Fibroblast of peridontal ligament (primary cell): ENCODE results near the gene GRIK2.
"Not testable (repeated sequence)": the region's sequence is repeated elsewhere in the genome, so short reads cannot be mapped to it uniquely, and the experiment has no call there.

ENCODE experiments used
- DNase-seq: peaks from one replicate; pipeline ENCODE4 v3.0.0-alpha.2; 2010; ENCODE audit errors: extremely low read depth

GRIK2 gene

DNA sequence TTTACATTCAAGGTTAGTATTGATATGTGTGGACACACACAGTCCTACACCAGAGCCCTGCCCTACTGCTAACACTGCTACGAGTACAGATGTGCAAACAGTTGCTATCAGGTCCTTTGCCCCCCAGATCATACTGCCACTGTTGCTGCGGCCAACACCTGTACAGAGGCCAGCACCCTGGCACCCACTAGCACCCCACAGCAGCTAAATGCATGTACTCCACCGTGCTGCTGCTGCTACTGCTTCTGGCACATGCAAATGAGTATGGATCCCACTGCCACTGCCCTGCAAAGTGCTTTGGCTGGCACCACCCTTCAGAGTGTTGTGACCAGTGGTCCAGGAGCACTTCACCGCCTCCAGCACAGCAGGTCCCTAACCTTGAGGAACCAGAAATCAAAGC lies 621.9 kb downstream of the GRIK2 start:
- no peak for DNase-seq

DNA sequence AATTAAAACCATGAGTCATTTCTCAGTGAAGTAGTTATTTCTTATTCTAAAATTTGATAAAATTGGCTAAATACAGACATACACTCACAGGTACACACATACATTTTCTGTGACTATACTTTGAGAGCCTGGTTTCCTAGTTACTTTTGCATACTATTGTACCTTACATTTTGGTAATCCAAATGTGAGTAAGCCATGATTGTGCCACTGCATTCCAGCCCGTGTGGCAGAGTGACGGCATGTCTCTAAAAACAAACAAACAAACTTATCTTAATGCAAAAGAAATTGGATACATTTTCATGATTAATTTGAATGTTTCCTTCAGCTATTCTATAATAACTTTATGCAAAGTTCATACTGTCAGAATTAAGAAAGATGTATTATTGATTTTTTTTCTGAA lies 628.8 kb downstream of the GRIK2 start:
- DNase-seq = no peak

DNA sequence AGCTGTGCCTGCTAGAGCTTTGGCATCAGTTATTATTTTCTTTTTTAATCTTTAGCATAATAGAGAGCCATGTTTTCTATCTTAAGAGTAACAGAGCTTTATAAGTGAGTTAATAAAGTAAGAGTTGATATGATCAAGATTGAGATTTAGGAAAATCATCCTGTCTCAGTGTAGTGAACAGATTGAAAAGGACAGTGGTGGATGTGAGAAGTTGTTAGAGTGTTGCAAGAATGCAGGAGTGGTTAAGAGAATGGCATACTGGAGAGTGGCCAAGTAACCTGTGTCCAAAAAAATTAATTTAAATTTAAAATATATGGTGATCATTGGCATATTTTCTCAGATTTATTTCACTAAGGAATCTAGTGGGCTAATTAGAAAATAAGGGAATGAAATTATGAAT lies 629.3 kb downstream of the GRIK2 start:
- DNase-seq = no peak

DNA sequence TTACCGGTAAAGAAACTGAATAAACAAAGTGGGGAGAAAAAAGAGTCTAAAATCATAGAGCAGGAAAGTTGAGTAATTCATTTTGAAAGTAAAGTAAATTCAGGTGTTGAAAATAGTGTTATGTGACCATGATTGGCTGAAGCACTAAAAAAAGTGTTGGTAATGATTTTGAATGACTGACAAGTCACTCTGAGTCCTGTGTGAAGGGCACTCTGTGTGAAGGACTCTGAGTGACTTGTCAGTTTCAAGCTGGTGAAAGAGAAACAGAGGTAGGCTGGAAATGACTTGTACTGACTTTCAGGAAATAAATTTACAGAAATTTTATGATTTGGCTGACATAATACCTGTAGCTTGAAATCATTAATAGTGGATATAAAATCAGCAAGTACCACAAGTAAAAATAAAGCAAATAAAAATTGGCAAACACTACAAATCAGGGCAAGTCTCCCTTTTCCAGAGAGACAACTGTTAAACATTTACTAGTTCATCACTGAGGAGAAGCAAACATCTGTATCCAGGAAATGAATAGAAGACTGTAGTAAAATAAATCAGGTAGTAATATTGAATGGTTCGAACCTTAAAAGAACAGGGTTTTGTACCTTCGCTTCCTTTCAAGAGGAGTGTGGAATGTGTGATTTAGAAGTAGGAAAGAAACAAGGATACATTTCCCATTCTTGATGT lies 630.6 kb downstream of the GRIK2 start:
- no peak for DNase-seq

DNA sequence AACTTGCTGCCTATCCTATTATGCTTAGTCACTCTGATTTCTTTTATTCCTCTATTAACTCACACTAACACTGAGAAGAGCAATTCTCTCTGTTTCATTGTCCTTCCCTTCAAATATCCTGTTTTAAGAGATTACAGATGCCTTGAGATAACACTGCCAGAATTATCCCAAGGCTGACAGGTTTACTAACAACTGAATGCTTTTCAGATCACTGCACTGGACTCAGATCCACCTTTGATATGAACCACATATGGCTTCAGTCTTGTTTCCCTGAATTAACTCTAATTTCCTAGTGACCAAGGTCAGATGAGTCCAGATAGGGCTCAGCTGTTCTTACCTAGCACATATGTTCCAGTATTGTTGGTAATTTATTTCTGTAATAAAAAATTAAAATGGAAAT lies 633.1 kb downstream of the GRIK2 start:
- no peak for DNase-seq

DNA sequence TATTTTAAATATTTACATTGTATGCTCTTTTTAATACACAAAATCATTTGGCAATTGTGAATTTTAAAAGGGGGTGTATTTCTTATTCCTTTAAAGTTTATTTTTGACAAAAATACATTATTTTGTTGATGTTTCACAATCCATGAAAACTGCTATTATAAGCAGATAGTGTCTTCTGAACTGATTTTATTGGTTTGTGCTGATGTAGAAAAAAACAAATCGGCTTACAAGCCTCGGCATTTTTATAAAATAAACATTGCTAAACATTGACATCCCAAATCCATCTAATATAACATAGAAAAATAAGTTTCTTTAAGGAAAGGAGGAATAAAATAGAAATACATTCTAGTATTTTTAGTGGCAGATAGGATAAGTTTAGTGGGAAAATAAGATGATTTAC lies 634.7 kb downstream of the GRIK2 start:
- DNase-seq = no peak

DNA sequence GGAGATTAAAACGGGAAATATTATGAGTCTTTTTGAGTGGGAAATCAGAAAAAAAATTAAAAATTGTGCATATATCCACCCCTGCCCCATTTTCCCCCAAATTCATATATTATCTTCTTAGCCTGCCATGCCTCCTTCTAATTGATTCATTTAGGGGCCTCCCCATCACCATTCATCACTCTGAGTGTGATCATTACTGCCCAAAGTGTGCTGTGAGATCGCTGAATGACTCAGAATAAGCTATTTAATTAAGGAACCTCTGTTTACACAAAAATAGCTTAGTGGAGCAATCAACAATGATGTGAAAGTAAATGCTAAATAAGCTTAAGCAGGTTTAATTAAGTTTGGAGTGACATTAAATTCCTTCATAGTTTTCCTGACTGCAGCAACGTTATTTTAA lies 645.5 kb downstream of the GRIK2 start:
- DNase-seq = no peak

DNA sequence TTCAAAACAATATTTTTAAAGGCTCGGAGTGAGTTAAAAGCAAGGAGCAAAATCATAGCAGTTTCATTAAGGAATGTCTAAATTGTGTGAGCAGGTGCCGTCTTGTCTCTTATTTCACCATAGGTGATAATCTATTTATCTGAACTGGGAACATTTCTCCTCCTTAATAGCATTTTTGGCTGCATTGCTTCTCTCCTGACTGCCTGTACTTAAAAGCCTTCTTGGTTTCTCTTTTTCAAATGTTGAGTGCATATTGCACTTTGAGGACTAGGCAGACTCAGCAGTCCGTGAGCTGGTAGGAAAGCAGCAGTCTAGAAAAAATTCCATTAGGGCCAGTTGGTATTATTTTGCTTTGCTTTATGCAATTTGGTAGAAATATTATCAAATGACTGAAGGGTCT lies 645.9 kb downstream of the GRIK2 start:
- DNase-seq = no peak

DNA sequence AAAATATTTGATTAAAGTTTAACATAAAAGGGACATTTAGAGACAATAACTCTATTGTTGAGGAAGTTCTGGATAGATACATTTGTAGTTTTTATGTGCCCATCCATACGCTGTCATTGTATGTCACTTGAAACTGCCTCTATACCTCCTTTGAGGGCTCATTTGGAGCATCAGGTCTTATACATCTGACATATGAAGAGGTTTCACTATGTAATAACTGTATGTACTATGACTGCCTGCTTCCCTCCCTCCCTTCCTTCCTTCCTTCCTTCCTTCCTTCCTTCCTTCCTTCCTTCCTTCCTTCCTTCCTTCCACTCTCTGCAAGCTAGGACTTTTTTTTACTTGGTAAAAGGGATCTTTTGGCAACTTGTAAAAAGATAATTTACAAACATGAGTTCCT lies 657.5 kb downstream of the GRIK2 start:
- no peak for DNase-seq

DNA sequence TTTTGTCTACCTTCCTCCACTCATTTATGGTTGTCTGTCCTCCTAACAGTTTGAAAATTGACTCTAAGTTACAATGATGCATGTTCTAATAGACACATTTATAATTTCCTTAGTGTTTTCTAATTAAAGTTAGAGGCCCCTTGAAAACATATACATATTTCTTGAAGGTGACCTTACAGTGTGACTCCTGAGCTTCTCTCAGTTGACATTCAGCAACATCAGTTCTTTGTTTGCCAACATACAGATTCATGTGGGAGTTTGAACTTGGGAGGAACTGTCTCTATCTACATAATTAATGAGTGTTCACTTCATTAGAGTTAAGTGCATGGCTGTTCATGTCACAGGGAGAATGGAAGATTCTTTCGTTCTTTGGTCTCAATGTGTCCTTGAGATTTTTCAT lies 658.2 kb downstream of the GRIK2 start:
- DNase-seq = no peak

DNA sequence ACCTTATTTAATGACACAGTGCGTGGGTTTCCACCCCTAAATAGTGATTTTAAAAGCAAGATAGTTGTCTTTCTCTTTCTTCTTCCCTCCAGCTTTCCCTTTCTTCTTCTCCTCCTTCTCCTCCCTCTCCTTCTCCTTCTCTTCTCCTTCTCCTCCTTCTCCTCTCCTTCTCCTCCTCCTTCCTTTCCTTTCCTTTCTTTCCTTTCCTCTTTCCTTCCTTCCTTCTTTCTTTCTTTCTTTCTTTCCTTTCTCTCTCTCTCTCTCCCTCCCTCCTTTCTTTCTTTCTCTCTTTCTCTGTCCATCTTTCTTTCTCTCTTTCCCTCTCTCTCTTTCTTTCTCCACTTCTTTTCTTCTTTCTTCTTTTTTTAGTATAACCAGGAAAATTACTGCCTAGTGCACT lies 670.6 kb downstream of the GRIK2 start:
- no peak for DNase-seq

DNA sequence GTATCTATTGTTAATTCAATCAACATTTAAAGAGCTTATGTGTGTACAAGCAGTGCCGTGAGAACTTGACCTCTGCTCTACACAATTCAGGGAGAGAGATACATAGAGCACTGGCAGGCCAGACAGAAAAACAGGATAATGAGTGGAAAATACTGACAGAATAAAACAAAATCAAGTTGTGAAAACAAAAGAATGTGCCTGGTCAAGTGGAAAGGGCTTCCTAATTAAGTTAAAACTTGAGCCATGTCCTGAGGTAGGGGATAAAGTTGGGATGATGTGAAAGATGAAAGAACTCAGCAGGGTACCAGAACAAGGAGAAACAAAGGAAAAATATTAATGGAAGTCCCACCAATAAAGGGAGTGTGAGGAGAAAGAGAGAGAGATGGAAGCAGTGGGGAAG lies 672.8 kb downstream of the GRIK2 start:
- DNase-seq = no peak

DNA sequence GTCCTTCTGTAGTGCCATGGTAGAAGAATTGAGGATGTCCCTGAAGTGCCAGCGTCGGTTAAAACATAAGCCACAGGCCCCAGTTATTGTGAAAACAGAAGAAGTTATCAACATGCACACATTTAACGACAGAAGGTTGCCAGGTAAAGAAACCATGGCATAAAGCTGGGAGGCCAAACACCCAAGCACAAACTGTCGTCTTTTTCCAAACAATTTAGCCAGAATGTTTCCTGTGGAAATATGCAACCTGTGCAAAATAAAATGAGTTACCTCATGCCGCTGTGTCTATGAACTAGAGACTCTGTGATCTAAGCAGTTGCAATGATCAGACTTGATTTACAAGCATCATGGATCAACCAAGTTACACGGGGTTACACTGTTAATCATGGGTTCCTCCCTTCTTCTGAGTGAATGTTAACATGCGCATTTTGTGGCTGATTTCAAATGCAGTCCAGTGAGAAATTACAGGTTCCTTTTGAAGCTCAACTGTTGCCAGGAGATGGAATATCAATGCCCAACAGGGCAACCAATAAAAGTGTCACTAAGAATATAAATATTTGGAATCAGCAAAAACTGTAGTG lies 674.9 kb downstream of the GRIK2 start:
- DNase-seq = no peak

DNA sequence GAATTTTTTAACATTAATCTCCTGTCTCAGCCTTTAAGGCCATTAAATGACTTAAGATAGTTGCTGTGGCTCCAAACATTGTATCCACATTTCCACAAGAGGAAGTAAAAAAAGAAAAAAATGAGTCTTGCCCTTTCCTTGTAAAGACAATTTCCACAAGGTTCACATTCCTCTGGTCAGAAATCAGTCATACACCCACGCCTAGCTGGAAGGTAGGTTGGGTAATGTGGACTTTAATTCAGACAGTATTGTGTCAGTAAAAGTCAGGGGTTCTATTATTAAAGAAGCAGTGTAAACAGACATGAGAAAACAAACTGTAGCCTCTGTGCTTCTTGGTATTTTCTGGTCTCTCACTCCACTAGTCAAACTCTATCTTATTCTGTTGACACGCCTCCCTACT lies 682.0 kb downstream of the GRIK2 start:
- DNase-seq = no peak

DNA sequence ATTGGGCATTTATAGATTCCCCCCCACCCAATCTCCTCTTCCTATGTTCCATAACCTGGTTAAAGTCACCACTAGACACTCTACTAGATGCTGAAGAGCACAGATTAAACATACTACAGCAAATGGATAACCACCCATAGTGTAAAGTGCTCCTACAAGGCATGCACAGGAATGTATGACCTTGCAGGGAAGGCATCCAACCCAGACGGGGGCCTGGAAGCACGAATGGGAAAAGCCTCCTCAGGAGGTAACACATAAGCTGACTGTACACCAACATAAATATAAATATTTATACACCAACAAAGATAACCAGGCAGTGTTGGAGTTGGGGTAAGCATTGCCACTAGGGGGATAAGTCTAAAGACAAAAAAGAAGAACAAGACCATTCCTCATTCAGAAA lies 691.7 kb downstream of the GRIK2 start:
- DNase-seq = no peak

DNA sequence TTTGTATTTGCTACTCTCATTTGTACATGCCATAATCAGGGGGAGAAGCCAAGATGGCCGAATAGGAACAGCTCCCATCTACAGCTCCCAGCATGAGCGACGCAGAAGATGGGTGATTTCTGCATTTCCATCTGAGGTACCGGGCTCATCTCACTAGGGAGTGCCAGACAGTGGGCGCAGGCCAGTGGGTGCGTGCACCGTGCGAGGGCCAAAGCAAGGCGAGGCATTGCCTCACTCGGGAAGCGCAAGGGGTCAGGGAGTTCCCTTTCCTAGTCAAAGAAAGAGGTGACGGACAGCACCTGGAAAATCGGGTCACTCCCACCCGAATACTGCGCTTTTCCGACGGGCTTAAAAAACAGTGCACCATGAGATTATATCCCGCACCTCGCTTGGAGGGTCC lies 694.7 kb downstream of the GRIK2 start:
- DNase-seq = not testable (repeated sequence)

DNA sequence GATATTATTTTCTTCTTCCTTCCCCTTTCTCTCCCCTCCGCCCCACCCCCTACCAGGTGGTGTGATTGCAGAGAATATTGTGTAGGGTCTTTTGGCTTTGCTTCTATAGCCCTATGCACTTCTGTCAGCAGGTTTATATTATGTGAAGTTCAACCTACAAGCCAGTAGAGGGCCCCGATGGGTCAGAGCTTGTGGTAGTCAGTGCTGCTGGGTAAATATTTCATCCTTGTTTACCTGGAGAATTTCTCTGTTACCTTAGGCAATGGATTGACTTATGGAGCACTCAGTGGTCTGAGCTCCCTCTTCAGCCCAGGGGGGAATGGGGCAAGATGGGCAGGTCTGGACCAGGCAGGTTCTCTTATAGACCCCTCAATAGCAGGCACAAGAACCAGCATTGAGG lies 720.9 kb downstream of the GRIK2 start:
- DNase-seq = no peak

DNA sequence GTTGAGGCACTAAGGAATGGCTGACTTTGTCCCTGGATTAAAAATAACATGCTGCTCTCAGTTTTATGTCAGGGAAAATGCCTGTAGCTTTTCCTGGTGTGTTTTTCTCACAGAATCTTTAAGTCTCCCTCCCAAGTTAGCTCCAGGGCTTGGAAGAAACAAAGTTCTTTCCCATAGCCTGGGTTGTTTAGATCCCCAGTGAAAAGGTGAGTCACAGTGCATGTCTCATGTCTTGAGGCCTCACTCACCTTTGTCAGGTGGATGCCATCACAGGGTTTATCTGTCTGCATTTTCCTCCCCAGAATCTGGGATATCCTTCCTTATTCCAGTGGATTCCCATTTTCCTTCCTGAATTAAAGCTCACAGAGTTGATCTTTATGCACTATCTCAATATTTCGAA lies 722.4 kb downstream of the GRIK2 start:
- no peak for DNase-seq

DNA sequence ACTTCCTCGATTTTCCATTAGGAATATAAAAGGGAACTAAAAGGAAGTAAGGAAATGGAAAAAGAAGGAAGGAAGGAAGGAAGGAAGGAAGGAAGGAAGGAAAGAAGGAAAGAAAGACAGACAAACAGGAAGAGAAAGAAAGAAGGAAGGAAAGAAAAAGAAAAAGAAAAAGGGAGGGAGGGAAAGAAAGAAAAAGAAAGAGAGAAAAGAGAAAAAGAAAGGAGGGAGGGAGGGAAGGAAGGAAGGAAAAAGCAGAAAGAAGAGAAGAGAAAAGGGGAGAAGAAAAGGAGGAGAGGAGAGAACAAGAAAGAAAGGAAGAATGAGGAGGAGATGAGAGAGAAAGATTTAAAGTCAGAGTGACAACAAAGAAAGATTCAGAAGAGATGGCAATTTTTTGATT lies 724.5 kb downstream of the GRIK2 start:
- DNase-seq = no peak
